Measurements from ENCODE around the gene LRCH1.

LRCH1 gene

DNA sequence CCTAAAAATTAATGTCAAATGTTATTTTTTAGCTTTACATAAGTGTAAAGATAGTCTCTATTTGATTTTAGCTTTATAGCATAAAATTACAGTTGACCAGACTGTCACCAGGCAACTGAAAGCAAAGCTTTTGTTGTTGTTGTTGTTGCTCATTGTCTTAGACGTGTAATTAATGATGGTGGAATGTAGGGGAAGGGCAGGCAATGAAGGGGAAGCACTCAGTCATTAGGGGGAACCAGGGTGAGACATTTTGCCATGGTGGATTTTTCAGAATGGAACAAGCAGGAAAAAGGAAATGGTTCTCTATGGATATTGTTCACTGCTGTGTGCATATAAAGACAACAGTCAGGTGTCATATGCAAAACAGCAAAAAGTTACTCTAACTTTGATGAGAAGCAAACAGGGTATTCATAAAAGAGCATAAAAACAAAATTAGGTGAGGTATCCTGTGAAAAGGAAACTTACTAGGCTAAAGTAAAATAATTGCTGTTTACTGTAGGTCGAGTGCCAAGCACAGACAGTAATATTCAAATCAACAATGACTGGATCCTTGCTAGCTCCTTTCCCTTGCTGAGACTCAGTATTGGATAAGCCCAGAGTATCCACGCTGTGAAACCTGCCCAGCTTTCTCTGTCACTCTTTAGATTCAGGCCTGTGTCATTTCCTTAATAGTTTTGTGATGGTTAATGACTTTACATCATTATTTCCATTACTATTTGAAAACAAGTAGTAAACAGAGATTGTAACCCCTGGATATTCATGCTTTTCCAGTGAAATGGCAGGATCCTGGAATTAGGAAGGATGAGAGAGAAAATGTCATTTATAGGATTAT is 110.5 kb downstream of the LRCH1 start:
- TF ChIP-seq EGR1 (IDR thresholded peaks at IDR 0.05) (no peak), FOXM1 (IDR thresholded peaks at IDR 0.05; ENCODE audit: borderline replicate concordance, low read depth) (no peak), YY1 (IDR thresholded peaks at IDR 0.05; ENCODE audit: low read depth) (no peak), TEAD4 (IDR thresholded peaks at IDR 0.05) (no peak), TAF1 (IDR thresholded peaks at IDR 0.05; ENCODE audit: low read depth) (no peak), RAD21 (IDR thresholded peaks at IDR 0.05; ENCODE audit: low read depth) (no peak), USF1 (IDR thresholded peaks at IDR 0.05) (no peak), CREB1 (IDR thresholded peaks at IDR 0.05; ENCODE audit: low read depth) (no peak), TCF12 (IDR thresholded peaks at IDR 0.05; ENCODE audit: low read depth) (no peak), EP300 (IDR thresholded peaks at IDR 0.05; ENCODE audit: borderline replicate concordance) (no peak), NFIC (IDR thresholded peaks at IDR 0.05) (no peak), ZBTB7A (IDR thresholded peaks at IDR 0.05; ENCODE audit: low read depth) (no peak), CEBPB (IDR thresholded peaks at IDR 0.05) (no peak)
- TF ChIP-seq, protein P1, sequence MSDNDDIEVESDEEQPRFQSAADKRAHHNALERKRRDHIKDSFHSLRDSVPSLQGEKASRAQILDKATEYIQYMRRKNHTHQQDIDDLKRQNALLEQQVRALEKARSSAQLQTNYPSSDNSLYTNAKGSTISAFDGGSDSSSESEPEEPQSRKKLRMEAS (IDR thresholded peaks at IDR 0.05), result no peak
- TF ChIP-seq, protein P2, sequence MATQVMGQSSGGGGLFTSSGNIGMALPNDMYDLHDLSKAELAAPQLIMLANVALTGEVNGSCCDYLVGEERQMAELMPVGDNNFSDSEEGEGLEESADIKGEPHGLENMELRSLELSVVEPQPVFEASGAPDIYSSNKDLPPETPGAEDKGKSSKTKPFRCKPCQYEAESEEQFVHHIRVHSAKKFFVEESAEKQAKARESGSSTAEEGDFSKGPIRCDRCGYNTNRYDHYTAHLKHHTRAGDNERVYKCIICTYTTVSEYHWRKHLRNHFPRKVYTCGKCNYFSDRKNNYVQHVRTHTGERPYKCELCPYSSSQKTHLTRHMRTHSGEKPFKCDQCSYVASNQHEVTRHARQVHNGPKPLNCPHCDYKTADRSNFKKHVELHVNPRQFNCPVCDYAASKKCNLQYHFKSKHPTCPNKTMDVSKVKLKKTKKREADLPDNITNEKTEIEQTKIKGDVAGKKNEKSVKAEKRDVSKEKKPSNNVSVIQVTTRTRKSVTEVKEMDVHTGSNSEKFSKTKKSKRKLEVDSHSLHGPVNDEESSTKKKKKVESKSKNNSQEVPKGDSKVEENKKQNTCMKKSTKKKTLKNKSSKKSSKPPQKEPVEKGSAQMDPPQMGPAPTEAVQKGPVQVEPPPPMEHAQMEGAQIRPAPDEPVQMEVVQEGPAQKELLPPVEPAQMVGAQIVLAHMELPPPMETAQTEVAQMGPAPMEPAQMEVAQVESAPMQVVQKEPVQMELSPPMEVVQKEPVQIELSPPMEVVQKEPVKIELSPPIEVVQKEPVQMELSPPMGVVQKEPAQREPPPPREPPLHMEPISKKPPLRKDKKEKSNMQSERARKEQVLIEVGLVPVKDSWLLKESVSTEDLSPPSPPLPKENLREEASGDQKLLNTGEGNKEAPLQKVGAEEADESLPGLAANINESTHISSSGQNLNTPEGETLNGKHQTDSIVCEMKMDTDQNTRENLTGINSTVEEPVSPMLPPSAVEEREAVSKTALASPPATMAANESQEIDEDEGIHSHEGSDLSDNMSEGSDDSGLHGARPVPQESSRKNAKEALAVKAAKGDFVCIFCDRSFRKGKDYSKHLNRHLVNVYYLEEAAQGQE (IDR thresholded peaks at IDR 0.05; ENCODE audit: low read depth), result no peak

DNA sequence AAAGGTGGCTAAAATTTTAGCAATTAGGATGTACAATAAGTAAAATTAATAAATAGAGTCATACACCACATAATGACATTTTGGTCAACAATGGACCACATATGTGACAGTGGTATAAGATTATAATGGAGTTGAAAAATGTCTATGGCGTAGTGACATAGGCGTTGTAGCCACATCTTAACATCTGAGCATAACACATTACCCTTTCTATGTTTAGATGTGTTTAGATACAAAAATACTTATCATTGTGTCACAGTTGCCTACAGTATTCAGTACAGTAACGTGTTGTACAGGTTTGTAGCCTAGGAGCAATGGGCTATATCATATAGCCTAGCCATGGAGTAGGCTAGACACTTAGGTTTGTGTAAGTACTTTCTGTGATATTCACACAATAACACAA is 111.2 kb downstream of the LRCH1 start:
- no peak for TF ChIP-seq TAF1 (IDR thresholded peaks at IDR 0.05; ENCODE audit: low read depth)
- no peak for TF ChIP-seq TEAD4 (IDR thresholded peaks at IDR 0.05)
- TF ChIP-seq, protein P2 (IDR thresholded peaks at IDR 0.05; ENCODE audit: low read depth), result no peak
- TF ChIP-seq CEBPB (IDR thresholded peaks at IDR 0.05), result no peak
- no peak for TF ChIP-seq EGR1 (IDR thresholded peaks at IDR 0.05)
- no peak for TF ChIP-seq FOXM1 (IDR thresholded peaks at IDR 0.05; ENCODE audit: borderline replicate concordance, low read depth)
- TF ChIP-seq NFIC (IDR thresholded peaks at IDR 0.05), result no peak
- TF ChIP-seq CREB1 (IDR thresholded peaks at IDR 0.05; ENCODE audit: low read depth), result no peak
- TF ChIP-seq TCF12 (IDR thresholded peaks at IDR 0.05; ENCODE audit: low read depth), result no peak
- no peak for TF ChIP-seq EP300 (IDR thresholded peaks at IDR 0.05; ENCODE audit: borderline replicate concordance)
- TF ChIP-seq, protein P1 (IDR thresholded peaks at IDR 0.05), result no peak
- TF ChIP-seq USF1 (IDR thresholded peaks at IDR 0.05), result no peak
- no peak for TF ChIP-seq RAD21 (IDR thresholded peaks at IDR 0.05; ENCODE audit: low read depth)
- TF ChIP-seq YY1 (IDR thresholded peaks at IDR 0.05; ENCODE audit: low read depth), result no peak
- TF ChIP-seq ZBTB7A (IDR thresholded peaks at IDR 0.05; ENCODE audit: low read depth), result no peak

DNA sequence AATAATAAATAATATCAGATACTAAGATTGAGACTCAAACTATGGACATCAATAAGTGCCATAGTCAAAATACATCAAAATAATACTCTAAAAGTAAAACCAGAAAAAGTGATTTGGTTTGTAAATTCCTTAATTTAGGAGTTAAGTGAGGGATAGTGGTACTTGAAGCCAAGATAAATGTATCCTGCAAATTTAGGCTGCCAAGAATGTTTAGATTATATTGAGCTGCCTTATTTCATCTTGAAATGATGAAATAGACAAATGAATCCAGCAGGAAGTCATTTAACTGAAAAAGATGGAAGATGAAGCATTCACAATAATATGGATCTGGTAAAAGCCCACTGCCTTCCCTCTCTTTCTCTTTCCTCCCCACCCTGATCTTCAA is 112.3 kb downstream of the LRCH1 start:
- TF ChIP-seq NFIC (IDR thresholded peaks at IDR 0.05) (no peak), TCF12 (IDR thresholded peaks at IDR 0.05; ENCODE audit: low read depth) (no peak), FOXM1 (IDR thresholded peaks at IDR 0.05; ENCODE audit: borderline replicate concordance, low read depth) (no peak), CEBPB (IDR thresholded peaks at IDR 0.05) (no peak), YY1 (IDR thresholded peaks at IDR 0.05; ENCODE audit: low read depth) (no peak), USF1 (IDR thresholded peaks at IDR 0.05) (no peak), EGR1 (IDR thresholded peaks at IDR 0.05) (no peak), RAD21 (IDR thresholded peaks at IDR 0.05; ENCODE audit: low read depth) (no peak), EP300 (IDR thresholded peaks at IDR 0.05; ENCODE audit: borderline replicate concordance) (no peak), TEAD4 (IDR thresholded peaks at IDR 0.05) (no peak), ZBTB7A (IDR thresholded peaks at IDR 0.05; ENCODE audit: low read depth) (no peak), TAF1 (IDR thresholded peaks at IDR 0.05; ENCODE audit: low read depth) (no peak), CREB1 (IDR thresholded peaks at IDR 0.05; ENCODE audit: low read depth) (no peak)
- TF ChIP-seq, protein P2 (IDR thresholded peaks at IDR 0.05; ENCODE audit: low read depth), result no peak
- TF ChIP-seq, protein P1 (IDR thresholded peaks at IDR 0.05), result no peak
